SK-N-SH (cell line): ENCODE measurements around the gene DNAJC4. TPM values are rescaled to one million over a fixed set of nuclear protein-coding genes. Genes with fewer than 3 reads are reported as not detected.

ENCODE experiments used
- CTCF ChIA-PET: fragments of 300-600, 350-600 bp; formaldehyde crosslinking; extraction: SDS; loops from one replicate; lab custom pipeline; 2021; lab: Yijun Ruan, JAX
- POLR2A ChIA-PET: fragments of 350-600 bp; sonication (Branson Sonifier 250); formaldehyde crosslinking; extraction: SDS; loops from one replicate; lab custom pipeline; 2020; ENCODE audit warnings: antibody characterized with exemption, inconsistent platforms; lab: Yijun Ruan, JAX
- DNase-seq: peaks from one replicate; pipeline ENCODE4 v3.0.0; 2012
- H2AFZ ChIP-seq: fragments of 200-600 bp; sonication (generic); 2 replicates; pipeline ENCODE4 v1.8.1; 2016; ENCODE audit warnings: antibody characterized with exemption, mild to moderate bottlenecking, low read depth
- H3F3A ChIP-seq: fragments of 200-600 bp; sonication (generic); replicated peaks from 2 replicates; pipeline ENCODE3; 2016; ENCODE audit warnings: antibody characterized with exemption, mild to moderate bottlenecking; ENCODE audit not compliant: insufficient read depth
- H3K27ac ChIP-seq, 2 experiments: fragments of 200-500 bp in 1 of 2; fragments of 200-600 bp in 1 of 2; sonication (Bioruptor generic) in 1 of 2; sonication (generic), shearing (Covaris generic) in 1 of 2; 2 replicates each; pipeline versions ENCODE4 v1.5.1 to v1.6.1; 2014 to 2016; ENCODE audit warnings: low read depth in 2 of 2, inconsistent platforms in 1 of 2, low read length in 1 of 2, mild to moderate bottlenecking in 1 of 2, mixed read lengths in 1 of 2
- H3K27me3 ChIP-seq: fragments of 200-600 bp; sonication (generic), shearing (Covaris generic); 2 replicates; pipeline ENCODE4 v1.6.1; 2016; ENCODE audit warnings: mixed run types; ENCODE audit not compliant: insufficient read depth
- H3K36me3 ChIP-seq, 2 experiments: fragments of 200-500 bp in 1 of 2; fragments of 200-600 bp in 1 of 2; sonication (Bioruptor generic) in 1 of 2; sonication (generic) in 1 of 2; replicated peaks in 1 of 2; 2 replicates each; pipeline versions ENCODE3 to v1.5.1; 2014 to 2016; ENCODE audit warnings: low read length in 1 of 2, mild to moderate bottlenecking in 1 of 2; ENCODE audit not compliant: insufficient read depth in 2 of 2, control insufficient read depth in 1 of 2
- H3K4me1 ChIP-seq, 2 experiments: fragments of 200-500 bp in 1 of 2; fragments of 200-600 bp in 1 of 2; sonication (Bioruptor generic) in 1 of 2; sonication (generic), shearing (Covaris generic) in 1 of 2; 2 replicates each; pipeline versions ENCODE4 v1.5.1 to v1.6.1; 2014 to 2016; ENCODE audit warnings: low read depth in 1 of 2, low read length in 1 of 2, mixed run types in 1 of 2; ENCODE audit not compliant: insufficient read depth in 2 of 2, control insufficient read depth in 1 of 2
- H3K4me2 ChIP-seq: fragments of 200-600 bp; sonication (generic), shearing (Covaris generic); 2 replicates; pipeline ENCODE4 v1.6.1; 2017; ENCODE audit warnings: mixed run types
- H3K4me3 ChIP-seq, 2 experiments: fragments of 200-500 bp in 1 of 2; fragments of 200-600 bp in 1 of 2; sonication (Bioruptor generic) in 1 of 2; sonication (generic), shearing (Covaris generic) in 1 of 2; 2 replicates each; pipeline versions ENCODE4 v1.5.1 to v1.8.1; 2014 to 2016; ENCODE audit warnings: low read depth in 2 of 2, inconsistent platforms in 1 of 2, low read length in 1 of 2, mild to moderate bottlenecking in 1 of 2, mixed read lengths in 1 of 2, moderate library complexity in 1 of 2
- H3K79me2 ChIP-seq: fragments of 200-600 bp; sonication (generic); 2 replicates; pipeline ENCODE4 v1.8.1; 2017; ENCODE audit warnings: mild to moderate bottlenecking; ENCODE audit not compliant: insufficient read depth
- H3K9ac ChIP-seq: fragments of 200-600 bp; sonication (generic); 2 replicates; pipeline ENCODE4 v1.6.1; 2017; ENCODE audit warnings: mixed run types
- H3K9me2 ChIP-seq: fragments of 200-600 bp; sonication (generic); 2 replicates; pipeline ENCODE4 v1.6.1; 2017; ENCODE audit warnings: mixed run types
- H3K9me3 ChIP-seq: fragments of 200-600 bp; sonication (generic); 2 replicates; pipeline ENCODE4 v1.6.1; 2017; ENCODE audit warnings: mixed run types, mild to moderate bottlenecking, moderate library complexity
- H4K20me1 ChIP-seq: fragments of 200-600 bp; sonication (generic); 2 replicates; pipeline ENCODE4 v1.6.1; 2017; ENCODE audit warnings: mild to moderate bottlenecking, mixed run types; ENCODE audit not compliant: insufficient read depth
- CHD2 ChIP-seq: fragments of 150-350 bp; IDR thresholded peaks from 2 replicates; pipeline ENCODE4 v1.6.1; 2018; ENCODE audit warnings: low read length; ENCODE audit not compliant: partially characterized antibody
- FOXJ3 ChIP-seq: sonication (generic); formaldehyde crosslinking; IDR thresholded peaks from 2 replicates; pipeline ENCODE4 v1.5.1; 2020; ENCODE audit warnings: mild to moderate bottlenecking, missing genetic modification reagents
- FOXM1 ChIP-seq: IDR thresholded peaks from 2 replicates; pipeline ENCODE4 v1.4.0; 2012; ENCODE audit warnings: low read depth, mild to moderate bottlenecking
- GABPA ChIP-seq: IDR thresholded peaks from 2 replicates; pipeline ENCODE4 v1.4.0; 2012; ENCODE audit warnings: low read depth, mild to moderate bottlenecking
- GATA2 ChIP-seq: sonication (generic); formaldehyde crosslinking; IDR thresholded peaks from 2 replicates; pipeline ENCODE4 v1.5.0; 2020; ENCODE audit warnings: mild to moderate bottlenecking, missing genetic modification reagents
- JUND ChIP-seq: IDR thresholded peaks from 2 replicates; pipeline ENCODE4 v1.4.0; 2012
- MXI1 ChIP-seq: IDR thresholded peaks from 2 replicates; pipeline ENCODE4 v1.6.1; 2012; ENCODE audit warnings: mild to moderate bottlenecking, low read depth, low read length, improper control_type of control experiment
- NFIC ChIP-seq: IDR thresholded peaks from 2 replicates; pipeline ENCODE4 v1.4.0; 2012; ENCODE audit warnings: borderline replicate concordance
- NRF1 ChIP-seq: IDR thresholded peaks from 2 replicates; pipeline ENCODE4 v1.6.1; 2012; ENCODE audit warnings: low read depth, mild to moderate bottlenecking, low read length
- RAD21 ChIP-seq: IDR thresholded peaks from 2 replicates; pipeline ENCODE4 v1.6.1; 2012; ENCODE audit warnings: mild to moderate bottlenecking, low read length
- RXRA ChIP-seq: IDR thresholded peaks from 2 replicates; pipeline ENCODE4 v1.4.0; 2012; ENCODE audit warnings: low read depth, mild to moderate bottlenecking, borderline replicate concordance
- SIN3A ChIP-seq: IDR thresholded peaks from 2 replicates; pipeline ENCODE4 v1.6.1; 2012; ENCODE audit warnings: low read depth, mild to moderate bottlenecking, low read length, moderate library complexity, borderline replicate concordance
- TCF12 ChIP-seq: IDR thresholded peaks from 2 replicates; pipeline ENCODE4 v1.4.0; 2012
- TEAD4 ChIP-seq: IDR thresholded peaks from 2 replicates; pipeline ENCODE4 v1.4.0; 2012; ENCODE audit warnings: mild to moderate bottlenecking, borderline replicate concordance; ENCODE audit not compliant: insufficient read depth
- USF1 ChIP-seq: IDR thresholded peaks from 2 replicates; pipeline ENCODE4 v1.4.0; 2012; ENCODE audit warnings: low read depth, borderline replicate concordance
- WGBS: methylation state at CpG from one replicate; pipeline ENCODE4 v1.1.6; 2017; ENCODE audit warnings: low lambda C conversion rate; 5-methylcytosine and 5-hydroxymethylcytosine counted together
- polyA plus RNA-seq, 3 experiments: library from polyadenylated mRNA; depleted of rRNA; stranded (reverse); fragments of >200 nt; gene quantifications; 2 replicates each; pipeline ENCODE4 v1.2.3, GENCODE V29; 2012
- TF ChIP-seq, protein P1 (sequence below): IDR thresholded peaks from 2 replicates; pipeline ENCODE4 v1.4.0; 2012; ENCODE audit warnings: low read depth, borderline replicate concordance

DNAJC4 gene
- polyA plus RNA-seq, 1 of the 3 experiments (the other 2 are of a cell fraction): 52.1 TPM

DNA sequence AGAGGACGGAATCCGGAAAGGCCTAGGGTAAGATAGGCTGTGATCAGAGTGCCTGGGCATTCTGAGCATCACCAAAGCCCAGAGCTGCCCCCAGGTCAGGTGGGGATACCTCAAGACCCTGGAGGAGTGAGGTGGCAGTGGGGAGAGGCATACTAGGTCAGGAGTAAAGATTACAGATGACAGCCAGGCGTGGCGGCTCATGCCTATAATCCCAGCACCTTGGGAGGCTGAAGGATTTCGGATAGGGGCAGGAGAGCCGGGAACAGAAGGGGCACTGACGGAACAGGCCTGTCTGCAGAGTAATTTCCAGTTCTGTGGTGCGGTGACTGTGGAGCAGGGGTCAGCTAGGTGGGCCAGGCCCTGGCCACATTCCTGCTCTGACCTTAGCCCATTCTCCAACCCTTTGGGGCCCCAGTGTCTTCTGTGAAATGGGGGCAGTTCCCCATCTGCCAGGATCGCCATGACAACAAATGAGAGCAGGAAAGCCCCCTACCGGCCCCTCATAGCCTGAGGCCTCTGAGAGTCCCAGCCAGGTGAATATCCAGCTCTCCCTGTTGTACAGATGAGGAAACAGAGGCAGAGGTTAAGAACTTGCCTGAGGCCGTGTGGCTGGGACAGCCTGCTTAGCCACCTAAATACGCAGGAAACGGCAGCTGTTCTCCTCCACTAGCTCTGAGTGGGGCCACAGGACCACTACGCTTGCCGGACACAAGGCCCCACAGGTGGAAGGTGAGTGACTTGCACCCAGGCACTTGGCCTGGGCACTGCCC lies 44.9 kb downstream of the DNAJC4 start:
- peaks cover 3 to 22% of the 10 kb centered on the region in 2 experiments for H3K36me3 ChIP-seq
- TF ChIP-seq SIN3A: no peak
- no peak for TF ChIP-seq RXRA
- H3K27ac ChIP-seq: no peak overlapping the region
- H3K4me3 ChIP-seq: no peak overlapping the region
- H4K20me1 ChIP-seq: no peaks in the 10 kb centered on the region
- ChIA-PET CTCF (interaction anchor here (1.2 to 7.6 kb wide), 2 partner anchors 28 to 80 kb away, joined by 3 to 139 read pairs; partner anchors contain the start of genes CATSPERZ and ESRRA), POLR2A (no interaction called here)
- H3K27me3 ChIP-seq: no peaks in the 10 kb centered on the region
- peaks cover 22% of the 10 kb centered on the region for H3K79me2 ChIP-seq
- no peaks in the 10 kb centered on the region for H3K9me3 ChIP-seq
- no peak for DNase-seq
- H3K4me2 ChIP-seq: no peak overlapping the region
- peaks cover 0 to 8% of the 10 kb centered on the region in 2 experiments; a peak in 1 of 4 replicates for H3K4me1 ChIP-seq
- WGBS: over 99% methylated on average over 9 of the region's 15 CpGs
- H3K9ac ChIP-seq: no peak overlapping the region
- H2AFZ ChIP-seq: no peak overlapping the region
- H3F3A ChIP-seq: peaks cover 20% of the 10 kb centered on the region
- H3K9me2 ChIP-seq: no peaks in the 10 kb centered on the region

DNA sequence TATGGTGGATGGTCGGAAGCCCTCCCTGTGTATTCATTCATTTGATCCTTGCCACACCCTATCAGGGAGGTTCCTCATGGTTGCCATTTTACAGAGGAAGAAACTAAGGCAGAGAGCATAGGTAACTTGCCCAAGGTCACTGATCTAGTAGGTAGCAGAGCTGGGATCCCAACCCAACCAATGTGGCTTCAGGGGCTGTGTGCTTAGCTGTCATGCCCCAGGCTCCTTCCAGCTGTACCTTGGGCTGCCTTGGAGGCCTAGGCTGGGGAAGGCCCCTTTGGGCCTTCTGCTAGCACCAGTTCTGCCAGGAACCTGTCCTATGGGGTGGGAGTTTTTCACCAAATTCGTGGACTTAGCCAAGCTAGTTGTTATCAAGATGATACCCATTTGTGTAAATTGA lies 45.5 kb downstream of the DNAJC4 start:
- no peak overlapping the region for H2AFZ ChIP-seq
- no peaks in the 10 kb centered on the region for H3K9me2 ChIP-seq
- no peak overlapping the region for H3K27ac ChIP-seq
- TF ChIP-seq TCF12 (no peak), RAD21 (no peak), FOXJ3 (CRISPR knock-in tag) (no peak), MXI1 (no peak), NFIC (no peak), JUND (no peak), USF1 (no peak), GABPA (no peak), FOXM1 (no peak), NRF1 (no peak), TEAD4 (no peak), GATA2 (CRISPR knock-in tag) (no peak), CHD2 (no peak)
- TF ChIP-seq, protein P1, sequence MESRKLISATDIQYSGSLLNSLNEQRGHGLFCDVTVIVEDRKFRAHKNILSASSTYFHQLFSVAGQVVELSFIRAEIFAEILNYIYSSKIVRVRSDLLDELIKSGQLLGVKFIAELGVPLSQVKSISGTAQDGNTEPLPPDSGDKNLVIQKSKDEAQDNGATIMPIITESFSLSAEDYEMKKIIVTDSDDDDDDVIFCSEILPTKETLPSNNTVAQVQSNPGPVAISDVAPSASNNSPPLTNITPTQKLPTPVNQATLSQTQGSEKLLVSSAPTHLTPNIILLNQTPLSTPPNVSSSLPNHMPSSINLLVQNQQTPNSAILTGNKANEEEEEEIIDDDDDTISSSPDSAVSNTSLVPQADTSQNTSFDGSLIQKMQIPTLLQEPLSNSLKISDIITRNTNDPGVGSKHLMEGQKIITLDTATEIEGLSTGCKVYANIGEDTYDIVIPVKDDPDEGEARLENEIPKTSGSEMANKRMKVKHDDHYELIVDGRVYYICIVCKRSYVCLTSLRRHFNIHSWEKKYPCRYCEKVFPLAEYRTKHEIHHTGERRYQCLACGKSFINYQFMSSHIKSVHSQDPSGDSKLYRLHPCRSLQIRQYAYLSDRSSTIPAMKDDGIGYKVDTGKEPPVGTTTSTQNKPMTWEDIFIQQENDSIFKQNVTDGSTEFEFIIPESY: no peak
- peaks cover 0 to 8% of the 10 kb centered on the region in 2 experiments; a peak in 1 of 4 replicates for H3K4me1 ChIP-seq
- no peaks in the 10 kb centered on the region for H3K27me3 ChIP-seq
- no peak overlapping the region for H3K9ac ChIP-seq
- no peaks in the 10 kb centered on the region for H4K20me1 ChIP-seq
- ChIA-PET CTCF (interaction anchor here (7.6 kb wide), 1 partner anchor 27 kb away, joined by 139 read pairs; the partner anchor contains the start of genes CATSPERZ and ESRRA), POLR2A (interaction anchor here (0.6 kb wide), 1 partner anchor 9 kb away, joined by 3 read pairs; no protein-coding TSS in a partner anchor)
- H3K9me3 ChIP-seq: no peaks in the 10 kb centered on the region
- H3K79me2 ChIP-seq: peaks cover 22% of the 10 kb centered on the region
- peaks cover 3 to 22% of the 10 kb centered on the region in 2 experiments for H3K36me3 ChIP-seq
- peaks cover 16% of the 10 kb centered on the region for H3F3A ChIP-seq
- no peak overlapping the region for H3K4me3 ChIP-seq
- DNase-seq: no peak
- 85% methylated on average over 2 of the region's 2 CpGs for WGBS
- H3K4me2 ChIP-seq: no peak overlapping the region
